A549 (cell line): ENCODE results near the gene PRH1. TPM values are rescaled to one million over a fixed set of nuclear protein-coding genes. Genes with fewer than 3 reads are reported as not detected.

Experiments used
- ATAC-seq, 2 experiments: fragments of 200-7000 bp in 1 of 2; fragments of >200 bp in 1 of 2; cut with Nextera tagmentation in 1 of 2; cut with Tn5 transposase in 1 of 2; 3 replicates each; pipeline versions ENCODE4 v1.8.0 to v1.9.1; 2018 to 2020; ENCODE audit warnings: mild to moderate bottlenecking in 1 of 2, moderate library complexity in 1 of 2
- CTCF ChIA-PET: fragments of 300-600 bp; sonication (Branson Sonifier 250); formaldehyde crosslinking; extraction: SDS; loops from one replicate; lab custom pipeline; 2021; ENCODE audit warnings: antibody characterized with exemption, inconsistent platforms; lab: Yijun Ruan, JAX
- POLR2A ChIA-PET: fragments of 350-600 bp; formaldehyde crosslinking; extraction: SDS; loops from one replicate; lab custom pipeline; 2021; ENCODE audit warnings: antibody characterized with exemption, inconsistent platforms; lab: Yijun Ruan, JAX
- DNase-seq, 2 experiments: peaks; one replicate each; pipeline versions ENCODE4 v3.0.0 to v3.0.0-alpha.2; 2011 to 2016; ENCODE audit warnings: low read depth in 1 of 2, low spot score in 1 of 2
- FAIRE-seq: peaks from 2 replicates; lab custom pipeline; 2011; peaks lifted over from hg19 to GRCh38; lab: Jason Lieb, UNC
- H3K27ac ChIP-seq, 2 experiments: fragments of >200 bp; sonication (Bioruptor Twin); formaldehyde crosslinking; 3 replicates each; pipeline ENCODE4 v1.5.1; 2016 to 2017
- H3K4me1 ChIP-seq: fragments of >200 bp; sonication (Bioruptor Twin); formaldehyde crosslinking; 3 replicates; pipeline ENCODE4 v1.6.1; 2016
- H3K4me2 ChIP-seq: fragments of >200 bp; sonication (Bioruptor Twin); formaldehyde crosslinking; 3 replicates; pipeline ENCODE4 v1.6.1; 2016
- H3K4me3 ChIP-seq: fragments of >200 bp; sonication (Bioruptor Twin); formaldehyde crosslinking; 3 replicates; pipeline ENCODE4 v1.5.1; 2016
- H3K9me3 ChIP-seq: fragments of >200 bp; sonication (Bioruptor Twin); formaldehyde crosslinking; 3 replicates; pipeline ENCODE4 v1.6.1; 2016
- ATOH8 ChIP-seq: fragments of 250-450 bp; sonication (Bioruptor Pico); IDR thresholded peaks from 2 replicates; pipeline ENCODE4 v1.5.0; 2020; ENCODE audit warnings: low read depth, mild to moderate bottlenecking, moderate library complexity
- BHLHE40 ChIP-seq: IDR thresholded peaks from 2 replicates; pipeline ENCODE4 v1.6.1; 2012; ENCODE audit warnings: low read depth, low read length, inconsistent platforms
- EHF ChIP-seq: fragments of 250-450 bp; sonication (Bioruptor Pico); IDR thresholded peaks from 2 replicates; pipeline ENCODE4 v1.5.0; 2020; ENCODE audit warnings: mild to moderate bottlenecking
- EHMT2 ChIP-seq: fragments of 200-600 bp; sonication (generic); IDR thresholded peaks from 2 replicates; pipeline ENCODE4 v1.6.1; 2016; ENCODE audit warnings: antibody characterized with exemption, low read depth, mild to moderate bottlenecking, moderate library complexity
- EP300 ChIP-seq, 2 experiments: fragments of >200 bp; sonication (Bioruptor Twin); formaldehyde crosslinking; IDR thresholded peaks; 2 replicates in 1 of 2; 3 replicates in 1 of 2; pipeline ENCODE4 v1.6.1; 2016 to 2017
- ESRRA ChIP-seq: fragments of 150-350 bp; IDR thresholded peaks from 2 replicates; pipeline ENCODE4 v1.6.1; 2014; ENCODE audit warnings: mild to moderate bottlenecking, low read length, borderline replicate concordance
- GATA3 ChIP-seq: IDR thresholded peaks from 2 replicates; pipeline ENCODE4 v1.6.1; 2012; ENCODE audit warnings: borderline replicate concordance
- HDAC2 ChIP-seq: fragments of 200-600 bp; sonication (generic); IDR thresholded peaks from 2 replicates; pipeline ENCODE4 v1.6.1; 2016
- HEYL ChIP-seq: fragments of 250-450 bp; sonication (Bioruptor Pico); IDR thresholded peaks from 2 replicates; pipeline ENCODE4 v1.8.0; 2021; ENCODE audit warnings: mild to moderate bottlenecking, moderate library complexity
- HOXB5 ChIP-seq: fragments of 250-450 bp; sonication (Bioruptor Pico); IDR thresholded peaks from 2 replicates; pipeline ENCODE4 v1.5.0; 2020; ENCODE audit warnings: mild to moderate bottlenecking, moderate library complexity
- MAX ChIP-seq: IDR thresholded peaks from 2 replicates; pipeline ENCODE4 v1.6.1; 2012
- NFE2L2 ChIP-seq: fragments of 150-350 bp; conservative IDR thresholded peaks from 2 replicates; pipeline ENCODE4 v1.6.1; 2014; ENCODE audit warnings: low read length
- NPAS2 ChIP-seq: fragments of 250-450 bp; sonication (Bioruptor Pico); IDR thresholded peaks from 2 replicates; pipeline ENCODE4 v1.8.0; 2022; ENCODE audit warnings: mild to moderate bottlenecking, moderate library complexity, borderline replicate concordance
- NR3C1 ChIP-seq: fragments of >200 bp; sonication (Bioruptor Twin); formaldehyde crosslinking; IDR thresholded peaks from 3 replicates; pipeline ENCODE4 v1.6.1; 2017
- PBX3 ChIP-seq: IDR thresholded peaks from 2 replicates; pipeline ENCODE4 v1.6.1; 2012
- PHF8 ChIP-seq: fragments of 200-600 bp; sonication (generic); IDR thresholded peaks from 2 replicates; pipeline ENCODE4 v1.6.1; 2016; ENCODE audit warnings: low read depth, mild to moderate bottlenecking, antibody characterized with exemption, moderate library complexity, borderline replicate concordance
- POLR2A ChIP-seq: IDR thresholded peaks from 2 replicates; pipeline ENCODE4 v1.6.1; 2012; ENCODE audit warnings: mild to moderate bottlenecking, low read length
- RAD21 ChIP-seq, 2 experiments: fragments of >200 bp in 1 of 2; sonication (Bioruptor Twin) in 1 of 2; formaldehyde crosslinking in 1 of 2; IDR thresholded peaks in 1 of 2; conservative IDR thresholded peaks in 1 of 2; 2 replicates in 1 of 2; 3 replicates in 1 of 2; pipeline ENCODE4 v1.6.1; 2012 to 2018; ENCODE audit warnings: inconsistent platforms in 1 of 2
- RARB ChIP-seq: fragments of 250-450 bp; sonication (Bioruptor Pico); IDR thresholded peaks from 2 replicates; pipeline ENCODE4 v1.8.0; 2021; ENCODE audit warnings: mild to moderate bottlenecking, moderate library complexity
- RFX5 ChIP-seq: fragments of 450-650 bp; IDR thresholded peaks from 2 replicates; pipeline ENCODE4 v1.7.1; 2014; ENCODE audit warnings: antibody characterized with exemption, mild to moderate bottlenecking, moderate library complexity
- SMC3 ChIP-seq: fragments of >200 bp; sonication (Bioruptor Twin); formaldehyde crosslinking; IDR thresholded peaks from 3 replicates; pipeline ENCODE4 v1.6.1; 2018; ENCODE audit warnings: inconsistent platforms
- USF2 ChIP-seq: fragments of 450-650 bp; IDR thresholded peaks from 2 replicates; pipeline ENCODE4 v1.6.1; 2014; ENCODE audit warnings: antibody characterized with exemption
- WGBS: methylation state at CpG from one replicate; pipeline ENCODE4 v1.1.6; 2017; ENCODE audit errors: missing lambda C conversion rate; 5-methylcytosine and 5-hydroxymethylcytosine counted together
- polyA plus RNA-seq, 4 experiments: library from polyadenylated mRNA; depleted of rRNA in 3 of 4; stranded (reverse); fragments of >200 nt; fragmentation: RNase III in 1 of 4; extraction: RNeasy Plus Mini Kit Qiagen cat#74134 plus additional on column Dnase treatment in 1 of 4; gene quantifications; 2 replicates in 3 of 4; 3 replicates in 1 of 4; pipeline ENCODE4 v1.2.3, GENCODE V29; 2011 to 2017

The PRH1 gene
- polyA plus RNA-seq, 2 of the 4 experiments (the other 2 are of a cell fraction), result 4.3 to 6.7 TPM

GRCh38 chr12:10853776-10854175 is 30.3 kb downstream of the PRH1 start:
- Histone ChIP-seq H3K9me3 (peaks cover 23% of the 10 kb centered on the region), H3K4me1 (no peaks in the 10 kb centered on the region), H3K4me2 (no peak overlapping the region), H3K4me3 (no peak overlapping the region), H3K27ac (no peak overlapping the region)
- no peak for ATAC-seq
- ChIA-PET CTCF (no interaction called here), POLR2A (no interaction called here)
- DNase-seq, result no peak
- TF ChIP-seq NPAS2 (CRISPR knock-in tag) (no peak), POLR2A (no peak), GATA3 (no peak), EHF (CRISPR knock-in tag) (no peak), NFE2L2 (no peak), RFX5 (no peak), ESRRA (no peak), PHF8 (no peak), EHMT2 (no peak), RAD21 (conservative IDR thresholded peaks at IDR 0.05 in 1 of 2, IDR thresholded peaks at IDR 0.05 in 1 of 2) (no peak), NR3C1 (no peak), SMC3 (no peak), BHLHE40 (no peak), ATOH8 (no peak), HDAC2 (no peak), HEYL (CRISPR knock-in tag) (no peak), HOXB5 (no peak), MAX (no peak), RARB (CRISPR knock-in tag) (no peak), USF2 (no peak)
- no peak for FAIRE-seq
- 100% methylated on average over 1 of the region's 2 CpGs for WGBS

- POLR2A ChIA-PET, result no interaction called here
- TF ChIP-seq EHF (CRISPR knock-in tag), result no peak
- TF ChIP-seq, all 56 proteins: peak for 0
- no peak overlapping the region for H3K4me3 ChIP-seq
- ATAC-seq (no peak), FAIRE-seq (no peak), DNase-seq (no peak)
- H3K9me3 ChIP-seq, result peaks cover 13% of the 10 kb centered on the region
- CTCF ChIA-PET, result no interaction called here
- 88% methylated on average over 4 of the region's 4 CpGs for WGBS
- no peaks in the 10 kb centered on the region for H3K4me1 ChIP-seq
- H3K27ac ChIP-seq, result no peak overlapping the region
- H3K4me2 ChIP-seq, result no peak overlapping the region
Observed at GRCh38 chr12:10851243-10851858, 32.7 kb downstream of the PRH1 start.

GRCh38 chr12:10849425-10849878 is 34.6 kb downstream of the PRH1 start, which contains the start of gene PRR4:
Gene PRR4, minus strand, starts transcription at chr12:10849475. Its CDS starts 38 bp downstream, at chr12:10849437.
- H3K4me3 ChIP-seq, result no peak within 1 kb of the TSS
- no peaks in the 10 kb centered on the region for H3K9me3 ChIP-seq
- TF ChIP-seq EP300 (IDR thresholded peaks at IDR 0.05) (no peak), PBX3 (no peak), EHMT2 (no peak)
- CTCF ChIA-PET, result no interaction called here
- POLR2A ChIA-PET, result no interaction called here
- WGBS, result 91% methylated on average over 4 of the region's 4 CpGs
- DNase-seq, result no peak
- H3K4me1 ChIP-seq, result no peaks in the 10 kb centered on the region
- no peak within 1 kb of the TSS for H3K27ac ChIP-seq
- H3K4me2 ChIP-seq, result no peak within 1 kb of the TSS
- ATAC-seq, result no peak
- FAIRE-seq, result no peak
